Adrenal gland (tissue), 12 donors: ENCODE data around the gene SETDB2. TPM values are rescaled to one million over a fixed set of nuclear protein-coding genes. Genes with fewer than 3 reads are reported as not detected.

Experiments used
- DNase-seq, 7 donors: peaks; one replicate each; pipeline ENCODE4 v3.0.0-alpha.2; 2019 to 2020
- H3K27ac ChIP-seq, 5 donors: fragments of 200-600 bp; sonication (generic) in 4 of 5; 1 replicate in 3 of 5; 2 replicates in 2 of 5; pipeline versions ENCODE4 v1.5.1 to v1.8.0; 2016 to 2020; ENCODE audit warnings: mild to moderate bottlenecking in 1 of 5
- H3K27me3 ChIP-seq: fragments of 200-600 bp; 2 replicates; pipeline ENCODE4 v1.8.0; 2021
- H3K36me3 ChIP-seq, 2 donors: fragments of 200-600 bp; replicated peaks in 1 of 2; 1 replicate in 1 of 2; 2 replicates in 1 of 2; pipeline versions ENCODE4 v1.5.1 to v1.8.0; 2018 to 2022
- H3K4me1 ChIP-seq, 2 donors: fragments of 200-600 bp; replicated peaks in 1 of 2; 1 replicate in 1 of 2; 2 replicates in 1 of 2; pipeline versions ENCODE4 v1.5.1 to v1.8.0; 2018 to 2021
- H3K4me3 ChIP-seq, 4 donors: fragments of 200-600 bp; sonication (generic) in 3 of 4; one replicate each; pipeline ENCODE4 v1.5.1; 2016 to 2018
- H3K9me3 ChIP-seq, 3 donors: fragments of 200-600 bp; sonication (generic) in 1 of 3; replicated peaks in 1 of 3; 1 replicate in 2 of 3; 2 replicates in 1 of 3; pipeline versions ENCODE4 v1.5.1 to v1.8.0; 2016 to 2021
- CTCF ChIP-seq, 6 experiments: fragments of 450-650 bp in 4 of 6; fragments of 200-600 bp in 2 of 6; sonication (generic) in 1 of 6; IDR thresholded peaks; 1 replicate in 5 of 6; 2 replicates in 1 of 6; pipeline versions ENCODE4 v1.5.1 to v1.8.0; 2016 to 2021; ENCODE audit warnings: antibody characterized with exemption in 6 of 6, mild to moderate bottlenecking in 2 of 6, moderate library complexity in 1 of 6
- POLR2A ChIP-seq, 2 donors: fragments of 450-650 bp; IDR thresholded peaks; one replicate each; pipeline ENCODE4 v1.6.1; 2017; ENCODE audit warnings: antibody characterized with exemption in 2 of 2, mild to moderate bottlenecking in 2 of 2, moderate library complexity in 1 of 2
- WGBS, 4 donors: extraction: QIAGEN DNeasy Blood & Tissue Kit in 2 of 4; methylation state at CpG; one replicate each; pipeline versions ENCODE4 v1.1.5 to v1.1.7; 2013 to 2017; 5-methylcytosine and 5-hydroxymethylcytosine counted together
- intact Hi-C, 2 donors: fragments of 100-400 bp; cut with DNase I; formaldehyde crosslinking; loops; one replicate each; pipeline versions ENCODE4 v1.14.1 to v1.15.0; 2022 to 2023
- polyA plus RNA-seq, 3 donors: library from polyadenylated mRNA; stranded (reverse); fragments of 200-250 nt in 2 of 3; fragments of 350-450 nt in 1 of 3; fragmentation: Illumina TruSeq in 1 of 3; extraction: RNeasy Lipid Tissue Mini Kit (QIAGEN cat#74804) in 1 of 3; gene quantifications; one replicate each; pipeline ENCODE4 v1.2.3, GENCODE V29; 2013 to 2014
- total RNA-seq, 9 donors: library from RNA; depleted of rRNA in 4 of 9; stranded (reverse); fragments of >200 nt in 4 of 9; fragments of 120-200 nt in 1 of 9; fragmentation: NEBNext Ultra II Directional in 1 of 9; extraction: Animal tissue kit (Norgen Biotek cat#: 25700) in 1 of 9; gene quantifications; one replicate each; pipeline versions ENCODE4 v1.1.0 to v1.2.4, GENCODE V29; 2013 to 2023
- donor health status: healthy with polysubstance abuse.
- donor health status: Bipolar disorder and iron deficiency.
- donor health status: DM: yes; HTN: yes; CAD: no.
- donor health status: DM: no; HTN: no; CAD: no.
- donor health status: DM: no; HTN: no; CAD: no.
- donor health status: DM: yes; HTN: yes; CAD: no.

Gene SETDB2
- total and polyA plus RNA-seq, 12 donors, result 4.4 to 26.3 (median 13.5) TPM

- H3K4me1 ChIP-seq, result no peaks in the 10 kb centered on the region
- H3K27me3 ChIP-seq, result no peaks in the 10 kb centered on the region
- no peak overlapping the region for H3K27ac ChIP-seq
- H3K9me3 ChIP-seq, result no peaks in the 10 kb centered on the region
- intact Hi-C loops, result no loop called here
- TF ChIP-seq POLR2A (IDR thresholded peaks at IDR 0.05) (no peak), CTCF (IDR thresholded peaks at IDR 0.05) (no peak)
- H3K4me3 ChIP-seq, result no peak overlapping the region
- DNase-seq, result no peak
- 95 to 97% (median 96%) methylated on average over 2 of the region's 2 CpGs for WGBS, 4 donors
- no peaks in the 10 kb centered on the region for H3K36me3 ChIP-seq
Observed at GRCh38 chr13:49428041-49428763, 15.9 kb upstream of the SETDB2 start.

- Histone ChIP-seq H3K36me3 (no peaks in the 10 kb centered on the region), H3K4me1 (no peaks in the 10 kb centered on the region), H3K9me3 (no peaks in the 10 kb centered on the region), H3K27ac (no peak overlapping the region), H3K4me3 (no peak overlapping the region), H3K27me3 (no peaks in the 10 kb centered on the region)
- 96 to 100% (median 98%) methylated on average over 1 of the region's 1 CpG for WGBS, 4 donors
- DNase-seq, result no peak
- intact Hi-C loops, result no loop called here
- TF ChIP-seq CTCF (IDR thresholded peaks at IDR 0.05), result no peak
- TF ChIP-seq POLR2A (IDR thresholded peaks at IDR 0.05), result no peak
Observed at GRCh38 chr13:49429121-49429520, 15.0 kb upstream of the SETDB2 start.

- Histone ChIP-seq H3K27ac (no peak overlapping the region), H3K9me3 (no peaks in the 10 kb centered on the region), H3K4me1 (no peaks in the 10 kb centered on the region), H3K4me3 (no peak overlapping the region), H3K36me3 (no peaks in the 10 kb centered on the region), H3K27me3 (no peaks in the 10 kb centered on the region)
- intact Hi-C loops, result loop anchor here in 1 of 2 donors (5.0 kb wide), 1 partner anchor 134 kb away; no protein-coding TSS in a partner anchor
- TF ChIP-seq POLR2A (IDR thresholded peaks at IDR 0.05), result no peak
- TF ChIP-seq CTCF (IDR thresholded peaks at IDR 0.05), result no peak
- 69 to 79% (median 72%) methylated on average over 1 of the region's 1 CpG for WGBS, 4 donors
- DNase-seq, result no peak
Observed at GRCh38 chr13:49435992-49436391, 8.1 kb upstream of the SETDB2 start.

GRCh38 chr13:49436890-49437289 is 7.2 kb upstream of the SETDB2 start:
- Histone ChIP-seq H3K36me3 (no peaks in the 10 kb centered on the region), H3K27me3 (no peaks in the 10 kb centered on the region), H3K4me1 (no peaks in the 10 kb centered on the region), H3K4me3 (no peak overlapping the region), H3K27ac (no peak overlapping the region), H3K9me3 (no peaks in the 10 kb centered on the region)
- intact Hi-C loops, result loop anchor here in 1 of 2 donors (5.0 kb wide), 1 partner anchor 135 kb away; no protein-coding TSS in a partner anchor
- peak; percentile 44 to 74 (median 64) for DNase-seq
- TF ChIP-seq CTCF (IDR thresholded peaks at IDR 0.05) (peak in 5 of 6 experiments; percentile 49 to 68 (median 61)), POLR2A (IDR thresholded peaks at IDR 0.05) (no peak)
- WGBS, 4 donors, result 42 to 57% (median 47%) methylated on average over 3 of the region's 3 CpGs
